ENCODE data around the gene MRPS6.

The MRPS6 gene

GRCh38 chr21:34133392-34133791, 60.0 kb downstream of the MRPS6 start:
- no peaks in the 10 kb centered on the region for H3K27me3 ChIP-seq
- no peak for TF ChIP-seq CTCF (IDR thresholded peaks at IDR 0.05; ENCODE audit: low read depth, low read length)
- peaks cover 10% of the 10 kb centered on the region for H3K4me1 ChIP-seq
- H3K9me3 ChIP-seq = no peaks in the 10 kb centered on the region
- no peaks in the 10 kb centered on the region for H3K36me3 ChIP-seq
- DNase-seq = no peak
- H3K4me3 ChIP-seq (ENCODE audit: low read depth, low read length) = no peak overlapping the region

GRCh38 chr21:34133802-34134201, 60.4 kb downstream of the MRPS6 start:
- TF ChIP-seq CTCF (IDR thresholded peaks at IDR 0.05; ENCODE audit: low read depth, low read length) = peak; percentile 70
- no peak for DNase-seq
- Histone ChIP-seq H3K36me3 (no peaks in the 10 kb centered on the region), H3K4me1 (peaks cover 10% of the 10 kb centered on the region), H3K4me3 (ENCODE audit: low read depth, low read length) (no peak overlapping the region), H3K9me3 (no peaks in the 10 kb centered on the region), H3K27me3 (no peaks in the 10 kb centered on the region)

- TF ChIP-seq CTCF (IDR thresholded peaks at IDR 0.05; ENCODE audit: low read depth, low read length) = no peak
- no peak for DNase-seq
- Histone ChIP-seq H3K27me3 (no peaks in the 10 kb centered on the region), H3K9me3 (no peaks in the 10 kb centered on the region), H3K4me3 (ENCODE audit: low read depth, low read length) (no peak overlapping the region), H3K36me3 (no peaks in the 10 kb centered on the region), H3K4me1 (peaks cover 8% of the 10 kb centered on the region)
Measured at GRCh38 chr21:34135330-34135729, 62.0 kb downstream of the MRPS6 start.

GRCh38 chr21:34141373-34141772, 68.0 kb downstream of the MRPS6 start:
- DNase-seq = no peak
- no peak for TF ChIP-seq CTCF (IDR thresholded peaks at IDR 0.05; ENCODE audit: low read depth, low read length)
- Histone ChIP-seq H3K9me3 (no peaks in the 10 kb centered on the region), H3K36me3 (no peaks in the 10 kb centered on the region), H3K4me3 (ENCODE audit: low read depth, low read length) (no peak overlapping the region), H3K27me3 (no peaks in the 10 kb centered on the region), H3K4me1 (no peaks in the 10 kb centered on the region)

GRCh38 chr21:34143685-34144182, 70.4 kb downstream of the MRPS6 start:
- Histone ChIP-seq H3K9me3 (no peaks in the 10 kb centered on the region), H3K4me1 (no peaks in the 10 kb centered on the region), H3K4me3 (ENCODE audit: low read depth, low read length) (no peak overlapping the region), H3K36me3 (no peaks in the 10 kb centered on the region), H3K27me3 (no peaks in the 10 kb centered on the region)
- TF ChIP-seq CTCF (IDR thresholded peaks at IDR 0.05; ENCODE audit: low read depth, low read length) = no peak
- no peak for DNase-seq

GRCh38 chr21:34144224-34144623, 70.8 kb downstream of the MRPS6 start:
- no peak for DNase-seq
- Histone ChIP-seq H3K36me3 (no peaks in the 10 kb centered on the region), H3K4me3 (ENCODE audit: low read depth, low read length) (no peak overlapping the region), H3K27me3 (no peaks in the 10 kb centered on the region), H3K9me3 (no peaks in the 10 kb centered on the region), H3K4me1 (no peaks in the 10 kb centered on the region)
- no peak for TF ChIP-seq CTCF (IDR thresholded peaks at IDR 0.05; ENCODE audit: low read depth, low read length)
